Adrenal gland (tissue), 12 donors: ENCODE results near the gene VAMP2. TPM values are rescaled to one million over a fixed set of nuclear protein-coding genes. Genes with fewer than 3 reads are reported as not detected.
A peak's percentile ranks its signal among the peaks of the same experiment; 100 is the strongest.

ENCODE experiments used
- DNase-seq, 7 donors: peaks; one replicate each; pipeline ENCODE4 v3.0.0-alpha.2; 2019 to 2020
- H3K27ac ChIP-seq, 5 donors: fragments of 200-600 bp; sonication (generic) in 4 of 5; 1 replicate in 3 of 5; 2 replicates in 2 of 5; pipeline versions ENCODE4 v1.5.1 to v1.8.0; 2016 to 2020; ENCODE audit warnings: mild to moderate bottlenecking in 1 of 5
- H3K27me3 ChIP-seq: fragments of 200-600 bp; 2 replicates; pipeline ENCODE4 v1.8.0; 2021
- H3K36me3 ChIP-seq, 2 donors: fragments of 200-600 bp; replicated peaks in 1 of 2; 1 replicate in 1 of 2; 2 replicates in 1 of 2; pipeline versions ENCODE4 v1.5.1 to v1.8.0; 2018 to 2022
- H3K4me1 ChIP-seq, 2 donors: fragments of 200-600 bp; replicated peaks in 1 of 2; 1 replicate in 1 of 2; 2 replicates in 1 of 2; pipeline versions ENCODE4 v1.5.1 to v1.8.0; 2018 to 2021
- H3K4me3 ChIP-seq, 4 donors: fragments of 200-600 bp; sonication (generic) in 3 of 4; one replicate each; pipeline ENCODE4 v1.5.1; 2016 to 2018
- H3K9me3 ChIP-seq, 3 donors: fragments of 200-600 bp; sonication (generic) in 1 of 3; replicated peaks in 1 of 3; 1 replicate in 2 of 3; 2 replicates in 1 of 3; pipeline versions ENCODE4 v1.5.1 to v1.8.0; 2016 to 2021
- CTCF ChIP-seq, 6 experiments: fragments of 450-650 bp in 4 of 6; fragments of 200-600 bp in 2 of 6; sonication (generic) in 1 of 6; IDR thresholded peaks; 1 replicate in 5 of 6; 2 replicates in 1 of 6; pipeline versions ENCODE4 v1.5.1 to v1.8.0; 2016 to 2021; ENCODE audit warnings: antibody characterized with exemption in 6 of 6, mild to moderate bottlenecking in 2 of 6, moderate library complexity in 1 of 6
- POLR2A ChIP-seq, 2 donors: fragments of 450-650 bp; IDR thresholded peaks; one replicate each; pipeline ENCODE4 v1.6.1; 2017; ENCODE audit warnings: antibody characterized with exemption in 2 of 2, mild to moderate bottlenecking in 2 of 2, moderate library complexity in 1 of 2
- WGBS, 4 donors: extraction: QIAGEN DNeasy Blood & Tissue Kit in 2 of 4; methylation state at CpG; one replicate each; pipeline versions ENCODE4 v1.1.5 to v1.1.7; 2013 to 2017; 5-methylcytosine and 5-hydroxymethylcytosine counted together
- intact Hi-C, 2 donors: fragments of 100-400 bp; cut with DNase I; formaldehyde crosslinking; loops; one replicate each; pipeline versions ENCODE4 v1.14.1 to v1.15.0; 2022 to 2023
- polyA plus RNA-seq, 3 donors: library from polyadenylated mRNA; stranded (reverse); fragments of 200-250 nt in 2 of 3; fragments of 350-450 nt in 1 of 3; fragmentation: Illumina TruSeq in 1 of 3; extraction: RNeasy Lipid Tissue Mini Kit (QIAGEN cat#74804) in 1 of 3; gene quantifications; one replicate each; pipeline ENCODE4 v1.2.3, GENCODE V29; 2013 to 2014
- total RNA-seq, 9 donors: library from RNA; depleted of rRNA in 4 of 9; stranded (reverse); fragments of >200 nt in 4 of 9; fragments of 120-200 nt in 1 of 9; fragmentation: NEBNext Ultra II Directional in 1 of 9; extraction: Animal tissue kit (Norgen Biotek cat#: 25700) in 1 of 9; gene quantifications; one replicate each; pipeline versions ENCODE4 v1.1.0 to v1.2.4, GENCODE V29; 2013 to 2023
- donor health status: healthy with polysubstance abuse.
- donor health status: Bipolar disorder and iron deficiency.
- donor health status: DM: yes; HTN: yes; CAD: no.
- donor health status: DM: no; HTN: no; CAD: no.
- donor health status: DM: no; HTN: no; CAD: no.
- donor health status: DM: yes; HTN: yes; CAD: no.

VAMP2 gene
- total and polyA plus RNA-seq, 12 donors: 18.8 to 206 (median 73.5) TPM

DNA sequence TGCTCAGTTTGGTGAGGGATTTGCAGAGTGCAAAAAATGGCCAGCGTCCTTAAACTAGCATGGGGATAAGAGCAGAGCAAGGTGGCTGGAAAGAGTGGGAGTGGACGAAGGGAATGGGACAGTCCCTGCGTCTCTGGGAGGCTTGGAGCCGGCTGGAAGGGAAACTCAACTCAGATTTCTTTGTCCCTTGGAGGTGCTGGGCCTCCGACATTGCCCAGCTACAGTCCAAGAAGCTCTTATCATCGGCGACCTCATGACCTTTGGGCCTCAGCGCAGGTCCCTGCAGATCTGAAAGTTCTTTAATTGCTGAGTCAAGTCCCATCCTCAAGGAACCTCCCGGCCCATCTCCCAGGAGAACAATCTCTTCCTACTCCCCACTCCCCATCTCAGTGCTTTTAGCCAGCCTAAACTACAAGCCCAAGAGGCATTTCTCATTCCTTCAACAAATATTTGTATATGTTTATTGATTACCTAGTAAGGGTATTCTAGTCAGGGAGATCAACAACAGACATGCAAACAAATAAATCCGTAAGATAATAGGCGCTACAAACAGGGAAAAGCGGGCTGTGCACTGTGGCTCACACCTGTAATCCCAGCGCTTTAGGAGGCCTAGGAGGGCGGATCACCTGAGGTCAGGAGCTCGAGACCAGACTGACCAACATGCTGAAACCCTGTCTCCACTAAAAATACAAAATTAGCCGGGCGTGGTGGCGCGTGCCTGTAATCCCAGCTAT, 14.4 kb upstream of the VAMP2 start:
- H3K4me3 ChIP-seq: peak overlapping the region in 1 of 4 donors; percentile 54
- intact Hi-C loops: no loop called here
- H3K27ac ChIP-seq: peak overlapping the region in 4 of 5 donors; percentile 2 to 99 (median 66)
- H3K27me3 ChIP-seq: no peaks in the 10 kb centered on the region
- H3K4me1 ChIP-seq: peaks cover 9 to 38% of the 10 kb centered on the region in 2 donors
- H3K9me3 ChIP-seq: no peaks in the 10 kb centered on the region
- WGBS, 4 donors: 74 to 80% (median 75%) methylated on average over 19 of the region's 19 CpGs
- no peaks in the 10 kb centered on the region for H3K36me3 ChIP-seq
- DNase-seq: peak in 1 of 7 donors; percentile 57
- TF ChIP-seq CTCF (IDR thresholded peaks at IDR 0.05): no peak
- TF ChIP-seq POLR2A (IDR thresholded peaks at IDR 0.05): no peak

GRCh38 chr17:8176197-8176940, 13.6 kb upstream of the VAMP2 start, which contains the start of gene TMEM107:
TSS of gene TMEM107 (minus strand) at chr17:8176380. CDS start at chr17:8176286, 94 bp downstream.
- peaks cover 9 to 38% of the 10 kb centered on the region in 2 donors for H3K4me1 ChIP-seq

GRCh38 chr17:8175795-8176196, 13.0 kb upstream of the VAMP2 start:
- Histone ChIP-seq H3K9me3 (no peaks in the 10 kb centered on the region), H3K4me1 (peaks cover 9 to 38% of the 10 kb centered on the region in 2 donors), H3K4me3 (peak overlapping the region in 3 of 4 donors; percentile 22 to 54 (median 42)), H3K36me3 (no peaks in the 10 kb centered on the region), H3K27ac (peak overlapping the region; percentile 2 to 99 (median 53)), H3K27me3 (no peaks in the 10 kb centered on the region)
- intact Hi-C loops: no loop called here
- 4 to 21% (median 14%) methylated on average over 8 to 11 of the region's 11 CpGs for WGBS, 4 donors
- TF ChIP-seq CTCF (IDR thresholded peaks at IDR 0.05) (no peak), POLR2A (IDR thresholded peaks at IDR 0.05) (no peak)
- DNase-seq: peak in 3 of 7 donors; percentile 35 to 61 (median 37)

More at GRCh38 chr17:8176197-8176940, 13.6 kb upstream of the VAMP2 start, which contains the start of gene TMEM107:
- WGBS, 4 donors: 1 to 3% (median 2%) methylated on average over 15 to 56 of the region's 56 CpGs
- Histone ChIP-seq H3K27me3 (no peaks in the 10 kb centered on the region), H3K36me3 (no peaks in the 10 kb centered on the region), H3K4me3 (peak within 1 kb of the TSS in 3 of 4 donors; percentile 22 to 54 (median 42)), H3K27ac (peak within 1 kb of the TSS; percentile 2 to 99 (median 53)), H3K9me3 (no peaks in the 10 kb centered on the region)
- intact Hi-C loops: no loop called here
- no peak for TF ChIP-seq CTCF (IDR thresholded peaks at IDR 0.05)
- TF ChIP-seq POLR2A (IDR thresholded peaks at IDR 0.05): no peak
- peak; percentile 84 to 93 (median 89) for DNase-seq

DNA sequence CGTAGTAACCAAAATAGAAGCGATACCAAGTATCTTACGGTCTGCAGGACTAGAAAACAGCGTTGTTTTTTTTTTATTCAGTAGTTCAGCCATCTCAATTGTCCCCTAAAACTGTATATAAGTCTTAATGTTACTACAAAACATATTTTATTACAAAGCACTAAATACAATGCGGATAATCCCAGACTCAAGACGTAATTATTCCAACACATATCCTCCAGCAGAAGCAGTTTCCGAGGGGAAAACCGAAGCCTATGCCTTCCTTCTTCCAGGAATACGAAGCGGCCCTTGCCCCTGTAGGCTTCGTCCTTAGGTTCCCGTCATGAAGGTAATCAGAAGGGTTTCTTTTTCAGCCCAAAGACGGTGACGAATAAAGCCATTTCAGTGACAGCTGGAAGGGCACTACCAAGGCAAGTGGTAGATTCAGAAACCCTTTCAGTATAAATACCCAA, 11.1 kb upstream of the VAMP2 start:
- 2 to 7% (median 6%) methylated on average over 14 of the region's 14 CpGs for WGBS, 4 donors
- intact Hi-C loops: no loop called here

More for the DNA sequence above, 11.1 kb upstream of the VAMP2 start:
- no peak for DNase-seq
- Histone ChIP-seq H3K27me3 (no peaks in the 10 kb centered on the region), H3K4me3 (peak overlapping the region in 2 of 4 donors; percentile 31 to 47), H3K9me3 (no peaks in the 10 kb centered on the region), H3K36me3 (no peaks in the 10 kb centered on the region), H3K4me1 (peaks cover 9 to 38% of the 10 kb centered on the region in 2 donors), H3K27ac (peak overlapping the region; percentile 87 to 99 (median 92))
- no peak for TF ChIP-seq POLR2A (IDR thresholded peaks at IDR 0.05)
